RPMI8226 (cell line): ENCODE results near the gene UTS2R.

Experiments
- DNase-seq: peaks from one replicate; pipeline ENCODE4 v3.0.0-alpha.2; 2015

The UTS2R gene

GRCh38 chr17:82371333-82372248 lies at the start of gene UTS2R:
Gene UTS2R (plus strand): TSS chr17:82371765. CDS start chr17:82374325, 2,560 bp downstream.
- DNase-seq: no peak

- DNase-seq: no peak
Measured at GRCh38 chr17:82321947-82322466, 49.6 kb upstream of the UTS2R start.

GRCh38 chr17:82322526-82323453 lies 48.8 kb upstream of the UTS2R start:
- no peak for DNase-seq

GRCh38 chr17:82323514-82324234 lies 47.9 kb upstream of the UTS2R start:
- DNase-seq: peak; percentile 47

GRCh38 chr17:82324566-82325285 lies 46.8 kb upstream of the UTS2R start:
- DNase-seq: no peak

- DNase-seq: no peak
Measured at GRCh38 chr17:82325286-82326180, 46.0 kb upstream of the UTS2R start.

GRCh38 chr17:82327289-82327688 lies 44.3 kb upstream of the UTS2R start:
- DNase-seq: no peak

GRCh38 chr17:82327757-82328140 lies 43.8 kb upstream of the UTS2R start:
- no peak for DNase-seq

GRCh38 chr17:82328141-82328993 lies 43.2 kb upstream of the UTS2R start:
- peak; percentile 38 for DNase-seq

- no peak for DNase-seq
Measured at GRCh38 chr17:82328994-82329507, 42.5 kb upstream of the UTS2R start.

- DNase-seq: no peak
Measured at GRCh38 chr17:82329683-82330321, 41.8 kb upstream of the UTS2R start.

- peak; percentile 98 for DNase-seq
Measured at GRCh38 chr17:82330322-82331239, 41.0 kb upstream of the UTS2R start.

GRCh38 chr17:82331345-82331939 lies 40.1 kb upstream of the UTS2R start:
- no peak for DNase-seq

- DNase-seq: peak; percentile 93
Measured at GRCh38 chr17:82332669-82333278, 38.8 kb upstream of the UTS2R start.

- no peak for DNase-seq
Measured at GRCh38 chr17:82333279-82334171, 38.0 kb upstream of the UTS2R start, which contains the start of gene SECTM1. Gene SECTM1 (minus strand): TSS chr17:82333766. CDS start chr17:82327240, 6,526 bp downstream.

GRCh38 chr17:82334204-82334621 lies 37.4 kb upstream of the UTS2R start:
- no peak for DNase-seq
